ENCODE data around the gene BCL7A. TPM values are rescaled to one million over a fixed set of nuclear protein-coding genes. Genes with fewer than 3 reads are reported as not detected.
A peak's percentile ranks its signal among the peaks of the same experiment; 100 is the strongest.

Gene BCL7A
- total and polyA plus RNA-seq, 2 of the 8 experiments (the other 6 are each of a cell fraction or from before 2014, with no cell fraction given) = 11.9 to 12.7 TPM

DNA sequence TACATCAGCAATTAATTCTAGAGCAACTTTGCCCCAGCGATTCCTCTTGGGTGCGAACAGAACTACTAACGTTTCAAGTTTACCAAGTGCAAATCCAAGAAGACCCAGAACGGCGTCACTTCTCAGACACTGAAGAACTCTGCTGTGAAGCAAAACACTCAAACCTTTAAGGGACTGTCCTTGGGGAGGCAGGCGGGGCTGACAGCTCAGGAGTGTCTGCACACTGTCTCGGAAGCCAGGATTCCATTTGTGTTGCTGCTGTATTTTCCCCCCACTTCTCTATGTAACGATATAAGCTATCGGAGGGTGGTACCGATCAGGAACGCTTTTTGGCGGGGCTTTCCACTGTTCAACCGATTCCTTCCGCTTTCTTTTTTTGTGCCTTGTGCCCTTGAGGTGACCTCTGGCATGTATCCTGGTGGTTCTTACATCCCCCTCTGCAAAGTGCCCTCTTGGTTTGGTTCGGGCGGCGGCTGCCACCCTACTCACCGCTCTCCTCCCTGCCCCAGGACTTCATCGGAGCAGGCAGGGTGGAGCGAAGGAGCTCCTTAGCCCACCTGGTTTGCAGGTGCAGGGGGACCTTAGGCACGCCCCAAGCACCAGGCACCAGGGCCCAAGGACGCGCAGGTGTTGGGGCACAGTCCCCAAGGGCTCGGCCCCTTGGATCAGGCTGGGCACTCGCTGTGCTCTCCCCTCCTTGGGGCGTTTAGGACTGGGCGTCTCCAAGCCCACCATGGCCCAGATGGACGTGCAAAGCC lies 37.7 kb downstream of the BCL7A start:
- Histone ChIP-seq H3K79me1 (ENCODE audit: low read depth, low read length) (no peaks in the 10 kb centered on the region), H3K14ac (ENCODE audit: insufficient read length) (no peak overlapping the region), H3K4me2 (ENCODE audit: insufficient read depth in 1 of 2, low read depth in 2 of 2, low read length in 2 of 2) (no peak overlapping the region), H4K20me1 (replicated peaks in 1 of 2; ENCODE audit: control insufficient read depth in 1 of 2, insufficient read depth in 2 of 2, low read length in 2 of 2) (peaks cover 2 to 3% of the 10 kb centered on the region in 2 experiments), H4K91ac (replicated peaks; ENCODE audit: insufficient read length, low read length) (no peak overlapping the region), H2AK5ac (ENCODE audit: low read depth, low read length) (no peak overlapping the region), H3K4me1 (replicated peaks in 1 of 4; ENCODE audit: control insufficient read depth in 3 of 4, insufficient read depth in 4 of 4, low read length in 3 of 4) (peaks cover 0 to 11% (median 7%) of the 10 kb centered on the region in 4 experiments; a peak in 6 of 7 replicates), H4K5ac (ENCODE audit: insufficient read length, low read depth, low read length) (no peak overlapping the region), H3K4ac (replicated peaks; ENCODE audit: insufficient read length, low read depth, low read length) (no peak overlapping the region), H2BK20ac (ENCODE audit: low read length) (no peak overlapping the region), H4K8ac (ENCODE audit: extremely low read depth, insufficient read depth, low read length) (peak overlapping the region; percentile 12; the same call in 1 of the 2 replicates), H3K18ac (ENCODE audit: extremely low read depth, low read length) (no peak overlapping the region), H2BK5ac (ENCODE audit: low read depth, low read length) (no peak overlapping the region), H3K9ac (replicated peaks in 1 of 4; ENCODE audit: extremely low read depth in 1 of 4, low read depth in 3 of 4, low read length in 3 of 4) (no peak overlapping the region), H2BK12ac (ENCODE audit: low read depth, low read length) (no peak overlapping the region), H3K56ac (replicated peaks; ENCODE audit: insufficient read length, low read depth, low read length) (no peak overlapping the region), H2BK120ac (replicated peaks; ENCODE audit: low read depth, low read length) (no peak overlapping the region), H3K27me3 (replicated peaks in 1 of 4; ENCODE audit: control insufficient read depth in 3 of 4, extremely low read depth in 1 of 4, insufficient read depth in 3 of 4, low read length in 3 of 4) (no peaks in the 10 kb centered on the region), H3K23me2 (ENCODE audit: low read depth, low read length) (no peaks in the 10 kb centered on the region), H2BK15ac (ENCODE audit: low read length) (no peak overlapping the region), H3K36me3 (ENCODE audit: control insufficient read depth in 2 of 4, insufficient read depth in 4 of 4, low read length in 3 of 4) (peaks cover 5 to 25% (median 18%) of the 10 kb centered on the region in 4 experiments), H3K4me3 (ENCODE audit: extremely low read depth in 1 of 4, insufficient read depth in 2 of 4, low read depth in 3 of 4, low read length in 4 of 4) (no peak overlapping the region), H3K27ac (ENCODE audit: low read depth, low read length) (no peak overlapping the region), H3K9me3 (ENCODE audit: insufficient read depth in 2 of 2, low read depth in 1 of 2, low read length in 1 of 2) (no peaks in the 10 kb centered on the region), H3K23ac (ENCODE audit: insufficient read length) (no peak overlapping the region), H2AFZ (ENCODE audit: low read length) (no peak overlapping the region), H3K79me2 (ENCODE audit: control insufficient read depth in 1 of 2, insufficient read depth in 2 of 2, low read length in 2 of 2) (no peaks in the 10 kb centered on the region)
- FAIRE-seq (no peak), DNase-seq (ENCODE audit: low read depth in 1 of 2, low spot score in 2 of 2) (no peak)
- WGBS, 2 experiments (ENCODE audit: extremely low coverage in 1 of 2, insufficient coverage in 1 of 2, insufficient read length in 1 of 2, insufficient replicate concordance in 2 of 2, low coverage in 1 of 2, low lambda C conversion rate in 2 of 2, missing lambda C conversion rate in 1 of 2) = 91% methylated on average over 27 of the region's 28 CpGs; no CpG with 5 or more reads in 1 of the 2 experiments
- ChIA-PET CTCF (ENCODE audit: partially characterized antibody) (interaction anchor here (20.6 kb wide), 1 partner anchor 65 kb away, joined by 379 read pairs; no protein-coding TSS in a partner anchor), POLR2A (ENCODE audit: partially characterized antibody) (interaction anchor here (1.1 kb wide), 1 partner anchor 19 kb away, joined by 3 read pairs; the partner anchor contains the start of gene MLXIP)
- no peak for TF ChIP-seq SIN3A (conservative IDR thresholded peaks at IDR 0.05 in 1 of 2, IDR thresholded peaks at IDR 0.05 in 1 of 2; ENCODE audit: low read depth in 1 of 2, low read length in 2 of 2)
- TF ChIP-seq SP2 (IDR thresholded peaks at IDR 0.05; ENCODE audit: low read length) = no peak
- no peak for TF ChIP-seq POLR2A (IDR thresholded peaks at IDR 0.05; ENCODE audit: control extremely low read depth in 1 of 2, low read depth in 2 of 2, low read length in 2 of 2)
- no peak for TF ChIP-seq EGR1 (IDR thresholded peaks at IDR 0.05; ENCODE audit: borderline replicate concordance, low read depth, low read length)
- TF ChIP-seq POLR2AphosphoS5 (IDR thresholded peaks at IDR 0.05; ENCODE audit: low read depth, low read length) = no peak
- no peak for TF ChIP-seq HDAC6 (IDR thresholded peaks at IDR 0.05; ENCODE audit: low read depth, low read length)
- TF ChIP-seq, protein P1, sequence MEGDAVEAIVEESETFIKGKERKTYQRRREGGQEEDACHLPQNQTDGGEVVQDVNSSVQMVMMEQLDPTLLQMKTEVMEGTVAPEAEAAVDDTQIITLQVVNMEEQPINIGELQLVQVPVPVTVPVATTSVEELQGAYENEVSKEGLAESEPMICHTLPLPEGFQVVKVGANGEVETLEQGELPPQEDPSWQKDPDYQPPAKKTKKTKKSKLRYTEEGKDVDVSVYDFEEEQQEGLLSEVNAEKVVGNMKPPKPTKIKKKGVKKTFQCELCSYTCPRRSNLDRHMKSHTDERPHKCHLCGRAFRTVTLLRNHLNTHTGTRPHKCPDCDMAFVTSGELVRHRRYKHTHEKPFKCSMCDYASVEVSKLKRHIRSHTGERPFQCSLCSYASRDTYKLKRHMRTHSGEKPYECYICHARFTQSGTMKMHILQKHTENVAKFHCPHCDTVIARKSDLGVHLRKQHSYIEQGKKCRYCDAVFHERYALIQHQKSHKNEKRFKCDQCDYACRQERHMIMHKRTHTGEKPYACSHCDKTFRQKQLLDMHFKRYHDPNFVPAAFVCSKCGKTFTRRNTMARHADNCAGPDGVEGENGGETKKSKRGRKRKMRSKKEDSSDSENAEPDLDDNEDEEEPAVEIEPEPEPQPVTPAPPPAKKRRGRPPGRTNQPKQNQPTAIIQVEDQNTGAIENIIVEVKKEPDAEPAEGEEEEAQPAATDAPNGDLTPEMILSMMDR (IDR thresholded peaks at IDR 0.05; ENCODE audit: control extremely low read depth in 1 of 3, insufficient read depth in 1 of 3, low read depth in 1 of 3, low read length in 3 of 3) = no peak
- no peak for TF ChIP-seq SP1 (IDR thresholded peaks at IDR 0.05; ENCODE audit: low read depth, low read length)
- no peak for TF ChIP-seq CHD1 (IDR thresholded peaks at IDR 0.05; ENCODE audit: low read depth, low read length)
- no peak for TF ChIP-seq CTBP2 (IDR thresholded peaks at IDR 0.05; ENCODE audit: borderline replicate concordance, insufficient read depth, insufficient read length, low read length)
- no peak for TF ChIP-seq JUND (IDR thresholded peaks at IDR 0.05; ENCODE audit: low read length)
